Kidney (tissue), 14 donors: ENCODE data around the gene RPL15. TPM values are rescaled to one million over a fixed set of nuclear protein-coding genes. Genes with fewer than 3 reads are reported as not detected.

Source experiments
- DNase-seq, 5 donors: peaks; one replicate each; pipeline ENCODE4 v3.0.0-alpha.2; 2013 to 2020
- FAIRE-seq: peaks from 2 replicates; lab custom pipeline; 2012; peaks lifted over from hg19 to GRCh38; lab: Jason Lieb, UNC
- H3K27ac ChIP-seq, 2 donors: one replicate each; pipeline ENCODE4 v1.7.0; 2013; ENCODE audit warnings: low read depth in 2 of 2, low read length in 2 of 2, inconsistent platforms in 1 of 2
- H3K27me3 ChIP-seq: one replicate; pipeline ENCODE4 v1.7.1; 2013; ENCODE audit warnings: low read length, inconsistent platforms; ENCODE audit not compliant: control insufficient read depth, insufficient read depth
- H3K36me3 ChIP-seq, 3 donors: one replicate each; pipeline versions ENCODE4 v1.7.0 to v1.7.1; 2013; ENCODE audit warnings: low read length in 3 of 3, control low read depth in 1 of 3, inconsistent platforms in 1 of 3; ENCODE audit not compliant: insufficient read depth in 3 of 3, control insufficient read depth in 2 of 3
- H3K4me1 ChIP-seq, 3 donors: one replicate each; pipeline versions ENCODE4 v1.7.0 to v1.7.1; 2013; ENCODE audit warnings: low read length in 3 of 3, inconsistent platforms in 1 of 3, low read depth in 1 of 3; ENCODE audit not compliant: control insufficient read depth in 2 of 3, insufficient read depth in 2 of 3
- H3K4me3 ChIP-seq, 3 donors: one replicate each; pipeline versions ENCODE4 v1.7.0 to v1.8.1; 2013; ENCODE audit warnings: low read length in 3 of 3, control low read depth in 1 of 3, inconsistent platforms in 1 of 3
- H3K9ac ChIP-seq, 3 donors: one replicate each; pipeline versions ENCODE4 v1.7.0 to v1.7.1; 2013; ENCODE audit warnings: low read length in 3 of 3, control low read depth in 1 of 3, inconsistent platforms in 1 of 3
- H3K9me3 ChIP-seq, 3 donors: one replicate each; pipeline versions ENCODE4 v1.7.0 to v1.7.1; 2013; ENCODE audit warnings: low read length in 3 of 3, control low read depth in 1 of 3, inconsistent platforms in 1 of 3; ENCODE audit not compliant: control insufficient read depth in 2 of 3, insufficient read depth in 1 of 3
- intact Hi-C: fragments of 100-400 bp; cut with DNase I; formaldehyde crosslinking; loops from one replicate; pipeline ENCODE4 v1.11.1; 2022
- polyA plus RNA-seq: library from polyadenylated mRNA; stranded (reverse); fragments of 350-450 nt; fragmentation: Illumina TruSeq; extraction: RNeasy Lipid Tissue Mini Kit (QIAGEN cat#74804); gene quantifications from one replicate; pipeline ENCODE4 v1.2.3, GENCODE V29; 2014; ENCODE audit warnings: low read depth, low replicate concordance; ENCODE audit not compliant: insufficient read depth
- total RNA-seq: library from RNA; stranded (reverse); fragmentation: NEBNext Ultra II Directional; extraction: Animal tissue kit (Norgen Biotek cat#: 25700); gene quantifications from one replicate; pipeline ENCODE4 v1.2.1, GENCODE V29; 2021
- TF ChIP-seq, protein P1 (sequence below): IDR thresholded peaks from 3 replicates; pipeline ENCODE4 v1.5.1; 2012; ENCODE audit warnings: mild to moderate bottlenecking, moderate library complexity, borderline replicate concordance; ENCODE audit not compliant: insufficient read depth; ENCODE audit errors: extremely low read depth
- donor health status: control.
- donor health status: control.
- donor health status: control.
- donor health status: control.
- donor health status: control.
- donor health status: DM: yes; HTN: yes; CAD: no.
- donor health status: Normal renal cell carcinoma (clear cell type).

The RPL15 gene
- total and polyA plus RNA-seq, 2 donors from 2014 or later: 1,508 to 2,114 TPM

DNA sequence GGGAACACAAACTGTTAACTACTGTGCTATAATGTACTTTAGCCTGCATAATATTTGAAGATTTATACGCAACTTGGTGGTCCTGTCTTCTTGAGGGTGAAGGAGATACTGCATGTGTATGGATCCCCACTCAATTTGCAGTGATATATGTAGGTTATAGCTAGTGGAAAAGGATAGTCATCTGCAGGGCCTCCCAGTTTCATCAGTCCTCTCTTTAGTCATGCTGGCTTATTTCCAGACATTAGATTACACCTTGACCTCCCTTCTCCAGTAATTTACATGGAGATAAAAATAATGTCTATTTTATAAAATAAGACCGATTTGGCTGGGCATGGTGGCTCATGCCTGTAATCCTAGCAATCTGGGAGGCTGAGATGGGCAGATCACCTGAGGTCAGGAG lies 31.8 kb downstream of the RPL15 start:
- FAIRE-seq (no peak), DNase-seq (no peak)
- Histone ChIP-seq H3K36me3 (peaks cover 0 to 2% (median 0%) of the 10 kb centered on the region in 3 donors), H3K9me3 (no peaks in the 10 kb centered on the region), H3K27ac (no peak overlapping the region), H3K27me3 (no peaks in the 10 kb centered on the region), H3K4me1 (peaks cover 0 to 30% (median 26%) of the 10 kb centered on the region in 3 donors), H3K9ac (no peak overlapping the region), H3K4me3 (no peak overlapping the region)
- TF ChIP-seq, protein P1, sequence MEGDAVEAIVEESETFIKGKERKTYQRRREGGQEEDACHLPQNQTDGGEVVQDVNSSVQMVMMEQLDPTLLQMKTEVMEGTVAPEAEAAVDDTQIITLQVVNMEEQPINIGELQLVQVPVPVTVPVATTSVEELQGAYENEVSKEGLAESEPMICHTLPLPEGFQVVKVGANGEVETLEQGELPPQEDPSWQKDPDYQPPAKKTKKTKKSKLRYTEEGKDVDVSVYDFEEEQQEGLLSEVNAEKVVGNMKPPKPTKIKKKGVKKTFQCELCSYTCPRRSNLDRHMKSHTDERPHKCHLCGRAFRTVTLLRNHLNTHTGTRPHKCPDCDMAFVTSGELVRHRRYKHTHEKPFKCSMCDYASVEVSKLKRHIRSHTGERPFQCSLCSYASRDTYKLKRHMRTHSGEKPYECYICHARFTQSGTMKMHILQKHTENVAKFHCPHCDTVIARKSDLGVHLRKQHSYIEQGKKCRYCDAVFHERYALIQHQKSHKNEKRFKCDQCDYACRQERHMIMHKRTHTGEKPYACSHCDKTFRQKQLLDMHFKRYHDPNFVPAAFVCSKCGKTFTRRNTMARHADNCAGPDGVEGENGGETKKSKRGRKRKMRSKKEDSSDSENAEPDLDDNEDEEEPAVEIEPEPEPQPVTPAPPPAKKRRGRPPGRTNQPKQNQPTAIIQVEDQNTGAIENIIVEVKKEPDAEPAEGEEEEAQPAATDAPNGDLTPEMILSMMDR: no peak
- intact Hi-C loops: no loop called here

DNA sequence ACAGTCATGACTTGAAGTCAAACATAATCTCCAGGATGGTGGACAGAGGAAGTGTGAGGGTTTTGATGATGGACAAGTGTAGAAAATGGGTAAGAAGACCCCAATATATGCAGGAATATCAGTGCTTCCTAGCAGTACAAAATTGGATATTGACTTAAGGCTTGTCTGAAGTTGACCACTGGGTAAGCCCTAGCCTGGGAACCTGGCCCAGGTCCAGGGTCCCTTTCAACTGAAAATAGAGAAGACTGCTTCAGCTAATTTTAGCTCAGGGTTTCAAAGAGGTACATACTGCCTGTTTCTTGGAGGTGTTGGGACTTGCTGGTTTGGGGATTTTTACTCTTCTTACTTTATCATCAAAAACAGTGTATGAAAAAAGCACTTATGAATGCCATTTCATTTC lies 32.9 kb downstream of the RPL15 start:
- no peak for FAIRE-seq
- Histone ChIP-seq H3K27me3 (no peaks in the 10 kb centered on the region), H3K9ac (no peak overlapping the region), H3K36me3 (peaks cover 0 to 4% (median 2%) of the 10 kb centered on the region in 3 donors), H3K27ac (peak overlapping the region in 1 of 2 donors; percentile 12), H3K9me3 (no peaks in the 10 kb centered on the region), H3K4me3 (peak overlapping the region in 1 of 3 donors; percentile 31), H3K4me1 (peaks cover 0 to 30% (median 24%) of the 10 kb centered on the region in 3 donors)
- intact Hi-C loops: no loop called here
- TF ChIP-seq, protein P1: no peak
- DNase-seq: peak in 1 of 5 donors; percentile 27

DNA sequence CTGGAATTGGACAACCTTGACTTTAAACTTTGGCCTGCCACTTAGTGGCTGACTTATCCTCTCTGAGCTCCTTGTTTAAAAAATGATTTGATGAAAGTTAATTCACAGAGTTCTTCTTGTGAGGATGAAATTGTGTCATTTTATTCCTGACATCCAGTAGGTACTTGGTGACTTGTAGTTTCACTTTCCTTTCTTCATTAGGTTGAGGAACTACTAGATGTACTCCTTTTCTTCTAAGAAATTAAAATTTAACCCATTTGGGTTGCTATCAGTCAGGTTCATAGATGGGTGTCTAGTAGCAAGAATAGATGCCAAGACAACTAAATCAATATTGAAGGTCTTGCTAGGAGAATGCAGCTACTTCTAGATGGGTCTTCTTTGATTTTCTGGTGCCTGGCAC lies 33.4 kb downstream of the RPL15 start:
- no peak overlapping the region for H3K27ac ChIP-seq
- peaks cover 0 to 30% (median 24%) of the 10 kb centered on the region in 3 donors for H3K4me1 ChIP-seq
- intact Hi-C loops: no loop called here
- H3K4me3 ChIP-seq: peak overlapping the region in 2 of 3 donors; percentile 15 to 31
- DNase-seq (no peak), FAIRE-seq (no peak)
- no peaks in the 10 kb centered on the region for H3K27me3 ChIP-seq
- H3K9me3 ChIP-seq: no peaks in the 10 kb centered on the region
- TF ChIP-seq, protein P1: no peak
- H3K9ac ChIP-seq: no peak overlapping the region
- peaks cover 2 to 7% (median 2%) of the 10 kb centered on the region in 3 donors for H3K36me3 ChIP-seq

DNA sequence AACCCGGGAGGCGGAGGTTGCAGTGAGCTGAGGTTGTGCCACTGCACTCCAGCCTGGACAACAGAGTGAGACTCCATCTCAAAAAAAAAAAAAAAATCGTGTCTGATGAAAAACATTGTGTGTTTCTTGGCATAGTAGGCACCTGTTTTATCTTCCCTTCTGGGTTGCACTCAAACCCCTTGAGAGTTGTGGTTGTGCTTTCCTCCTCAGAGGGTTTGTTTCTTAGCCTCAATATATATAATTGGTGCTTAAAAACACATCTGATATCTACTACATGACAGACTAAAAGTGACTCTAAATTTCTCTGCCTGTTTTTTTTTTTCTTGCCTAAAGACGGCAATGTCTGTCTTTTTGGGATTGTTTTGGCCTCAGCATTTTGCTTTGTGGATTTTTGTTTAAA lies 35.7 kb downstream of the RPL15 start:
- DNase-seq (no peak), FAIRE-seq (no peak)
- no peaks in the 10 kb centered on the region for H3K9me3 ChIP-seq
- H3K9ac ChIP-seq: no peak overlapping the region
- H3K4me3 ChIP-seq: no peak overlapping the region
- TF ChIP-seq, protein P1: no peak
- H3K36me3 ChIP-seq: peaks cover 0 to 16% (median 2%) of the 10 kb centered on the region in 3 donors
- intact Hi-C loops: no loop called here
- no peaks in the 10 kb centered on the region for H3K27me3 ChIP-seq
- peaks cover 0 to 20% (median 11%) of the 10 kb centered on the region in 3 donors for H3K4me1 ChIP-seq
- H3K27ac ChIP-seq: no peak overlapping the region
